HG02943 (cell line): ENCODE data around the gene UNC5C.
A peak's percentile ranks its signal among the peaks of the same experiment; 100 is the strongest.
"Not testable (repeated sequence)": the region's sequence is repeated elsewhere in the genome, so short reads cannot be mapped to it uniquely, and the experiment has no call there.

Experiments
- ATAC-seq: cut with Tn5 transposase; IDR thresholded peaks from one replicate; pipeline ENCODE4 v1.9.1; 2021; ENCODE audit warnings: mild to moderate bottlenecking, low read depth, moderate library complexity; ENCODE audit not compliant: unreplicated experiment

Gene UNC5C

GRCh38 chr4:95191537-95191936 lies 357.2 kb downstream of the UNC5C start:
- no peak for ATAC-seq

GRCh38 chr4:95190751-95191436 lies 357.9 kb downstream of the UNC5C start:
- ATAC-seq = no peak

- ATAC-seq = no peak
These were observed 359.9 kb downstream of the UNC5C start for GRCh38 chr4:95188701-95189370.

GRCh38 chr4:95186666-95187065 lies 362.1 kb downstream of the UNC5C start:
- no peak for ATAC-seq

GRCh38 chr4:95183656-95184408 lies 364.9 kb downstream of the UNC5C start:
- ATAC-seq = no peak

GRCh38 chr4:95181996-95182306 lies 366.8 kb downstream of the UNC5C start:
- no peak for ATAC-seq

- ATAC-seq = no peak
These were observed 367.4 kb downstream of the UNC5C start for GRCh38 chr4:95181243-95181995.

GRCh38 chr4:95180531-95181242 lies 368.1 kb downstream of the UNC5C start:
- ATAC-seq = no peak

GRCh38 chr4:95178938-95179337 lies 369.8 kb downstream of the UNC5C start:
- ATAC-seq = no peak

- ATAC-seq = not testable (repeated sequence)
These were observed 377.4 kb downstream of the UNC5C start for GRCh38 chr4:95171377-95171776.

GRCh38 chr4:95170176-95170575 lies 378.6 kb downstream of the UNC5C start:
- no peak for ATAC-seq

GRCh38 chr4:95167805-95168204 lies 381.0 kb downstream of the UNC5C start:
- ATAC-seq = no peak

- peak; percentile 76 for ATAC-seq
These were observed 382.7 kb downstream of the UNC5C start for GRCh38 chr4:95165926-95166524.

- no peak for ATAC-seq
These were observed 385.9 kb downstream of the UNC5C start for GRCh38 chr4:95162867-95163266.

- ATAC-seq = no peak
These were observed 386.8 kb downstream of the UNC5C start for GRCh38 chr4:95161781-95162469.

GRCh38 chr4:95159384-95159783 lies 389.4 kb downstream of the UNC5C start:
- ATAC-seq = no peak

- ATAC-seq = no peak
These were observed 390.1 kb downstream of the UNC5C start for GRCh38 chr4:95158626-95159025.

GRCh38 chr4:95158045-95158444 lies 390.7 kb downstream of the UNC5C start:
- ATAC-seq = no peak

GRCh38 chr4:95157596-95157995 lies 391.2 kb downstream of the UNC5C start:
- no peak for ATAC-seq

- ATAC-seq = no peak
These were observed 392.4 kb downstream of the UNC5C start for GRCh38 chr4:95156452-95156765.
